Ovary (tissue), 9 donors: ENCODE data around the gene CACFD1. TPM values are rescaled to one million over a fixed set of nuclear protein-coding genes. Genes with fewer than 3 reads are reported as not detected.

Experiments
- DNase-seq, 5 donors: peaks; one replicate each; pipeline ENCODE4 v3.0.0-alpha.2; 2019 to 2020
- H3K27ac ChIP-seq, 2 donors: fragments of 200-600 bp; one replicate each; pipeline versions ENCODE4 v1.5.1 to v1.8.0; 2019 to 2022
- H3K27me3 ChIP-seq: fragments of 200-600 bp; one replicate; pipeline ENCODE4 v1.8.0; 2022
- H3K36me3 ChIP-seq: fragments of 200-600 bp; sonication (generic); one replicate; pipeline ENCODE4 v1.5.1; 2019
- H3K4me1 ChIP-seq: one replicate; pipeline ENCODE4 v1.8.1; 2013; ENCODE audit warnings: mild to moderate bottlenecking, moderate library complexity; ENCODE audit not compliant: insufficient read depth
- H3K4me3 ChIP-seq: fragments of 200-600 bp; sonication (generic); one replicate; pipeline ENCODE4 v1.5.1; 2017
- H3K9me3 ChIP-seq, 2 donors: fragments of 200-600 bp in 1 of 2; sonication (generic) in 1 of 2; one replicate each; pipeline versions ENCODE4 v1.5.1 to v1.8.1; 2013 to 2019; ENCODE audit warnings: mild to moderate bottlenecking in 1 of 2, moderate library complexity in 1 of 2
- CTCF ChIP-seq, 3 donors: fragments of 450-650 bp in 2 of 3; fragments of 200-600 bp in 1 of 3; IDR thresholded peaks; one replicate each; pipeline versions ENCODE4 v1.5.1 to v1.8.0; 2016 to 2022; ENCODE audit warnings: antibody characterized with exemption in 3 of 3, mild to moderate bottlenecking in 1 of 3
- EP300 ChIP-seq: sonication (generic); formaldehyde crosslinking; IDR thresholded peaks from one replicate; pipeline ENCODE4 v1.6.1; 2017; ENCODE audit warnings: antibody characterized with exemption
- POLR2A ChIP-seq: fragments of 450-650 bp; IDR thresholded peaks from one replicate; pipeline ENCODE4 v1.6.1; 2017; ENCODE audit warnings: antibody characterized with exemption, mild to moderate bottlenecking, moderate library complexity
- WGBS, 3 donors: extraction: QIAGEN DNeasy Blood & Tissue Kit in 1 of 3; methylation state at CpG; one replicate each; pipeline versions ENCODE4 v1.1.5 to v1.1.7; 2013 to 2017; 5-methylcytosine and 5-hydroxymethylcytosine counted together
- intact Hi-C, 4 donors: fragments of 100-400 bp; cut with DNase I; formaldehyde crosslinking; loops; one replicate each; pipeline versions ENCODE4 v1.11.0 to v1.15.1; 2022 to 2023
- polyA plus RNA-seq, 2 donors: library from polyadenylated mRNA; stranded (reverse); fragments of 200-250 nt in 1 of 2; fragments of 350-450 nt in 1 of 2; fragmentation: Illumina TruSeq in 1 of 2; extraction: RNeasy Lipid Tissue Mini Kit (QIAGEN cat#74804) in 1 of 2; gene quantifications; one replicate each; pipeline ENCODE4 v1.2.3, GENCODE V29; 2013 to 2014
- total RNA-seq, 7 donors: library from RNA; depleted of rRNA in 2 of 7; stranded (reverse); fragments of >200 nt in 2 of 7; fragmentation: NEBNext Ultra II Directional in 3 of 7; extraction: Animal tissue kit (Norgen Biotek cat#: 25700) in 3 of 7; gene quantifications; one replicate each; pipeline versions ENCODE4 v1.1.0 to v1.2.4, GENCODE V29; 2016 to 2023
- donor health status: DM: no; HTN: no; CAD: no; lungs with moderate emphysema.
- donor health status: DM: no; HTN: no; CAD: no.
- donor health status: Bipolar disorder and iron deficiency.
- donor health status: DM: yes; HTN: yes; CAD: no.
- donor health status: DM: no; HTN: no; CAD: no.
- donor health status: DM: yes; HTN: yes; CAD: no.

The CACFD1 gene
- total and polyA plus RNA-seq, 9 donors, result 1.6 to 23.4 (median 16.0) TPM

GRCh38 chr9:133502112-133502511 lies 42.3 kb downstream of the CACFD1 start:
- H3K4me3 ChIP-seq, result no peak overlapping the region
- H3K4me1 ChIP-seq, result peaks cover 15% of the 10 kb centered on the region
- intact Hi-C loops, result no loop called here
- H3K36me3 ChIP-seq, result no peaks in the 10 kb centered on the region
- TF ChIP-seq EP300 (no peak), CTCF (IDR thresholded peaks at IDR 0.05) (no peak), POLR2A (no peak)
- H3K27me3 ChIP-seq, result no peaks in the 10 kb centered on the region
- DNase-seq, result no peak
- H3K9me3 ChIP-seq, result no peaks in the 10 kb centered on the region
- 98 to 100% (median 99%) methylated on average over 1 of the region's 1 CpG for WGBS, 3 donors
- no peak overlapping the region for H3K27ac ChIP-seq

- peak overlapping the region in 1 of 2 donors; percentile 68 for H3K27ac ChIP-seq
- 68 to 77% (median 74%) methylated on average over 13 of the region's 13 CpGs for WGBS, 3 donors
Observed at GRCh38 chr9:133505186-133505830, 45.5 kb downstream of the CACFD1 start.

GRCh38 chr9:133505901-133506652 lies 46.3 kb downstream of the CACFD1 start:
- Histone ChIP-seq H3K4me3 (no peak overlapping the region), H3K4me1 (peaks cover 20% of the 10 kb centered on the region), H3K27me3 (no peaks in the 10 kb centered on the region), H3K9me3 (no peaks in the 10 kb centered on the region), H3K36me3 (no peaks in the 10 kb centered on the region), H3K27ac (peak overlapping the region in 1 of 2 donors; percentile 68)
- TF ChIP-seq EP300, result no peak
- WGBS, 3 donors, result 7 to 18% (median 12%) methylated on average over 16 to 23 of the region's 23 CpGs
- intact Hi-C loops, result no loop called here
- peak; percentile 76 to 88 (median 82) for DNase-seq

More at GRCh38 chr9:133505186-133505830, 45.5 kb downstream of the CACFD1 start:
- H3K4me3 ChIP-seq, result no peak overlapping the region
- H3K36me3 ChIP-seq, result no peaks in the 10 kb centered on the region
- no peaks in the 10 kb centered on the region for H3K27me3 ChIP-seq
- peaks cover 20% of the 10 kb centered on the region for H3K4me1 ChIP-seq
- TF ChIP-seq POLR2A, result no peak
- no peak for TF ChIP-seq CTCF (IDR thresholded peaks at IDR 0.05)
- TF ChIP-seq EP300, result no peak
- no peaks in the 10 kb centered on the region for H3K9me3 ChIP-seq
- intact Hi-C loops, result no loop called here
- peak in 1 of 5 donors; percentile 35 for DNase-seq

GRCh38 chr9:133506653-133507038 lies 46.9 kb downstream of the CACFD1 start:
- DNase-seq, result peak; percentile 67 to 82 (median 80)
- no peak overlapping the region for H3K4me3 ChIP-seq
- H3K27ac ChIP-seq, result peak overlapping the region in 1 of 2 donors; percentile 68
- intact Hi-C loops, result no loop called here
- no peak for TF ChIP-seq POLR2A
- peak in 2 of 3 donors; percentile 36 to 50 for TF ChIP-seq CTCF (IDR thresholded peaks at IDR 0.05)
- no peak for TF ChIP-seq EP300
- 10 to 19% (median 12%) methylated on average over 18 of the region's 18 CpGs for WGBS, 3 donors
- H3K27me3 ChIP-seq, result no peaks in the 10 kb centered on the region
- H3K36me3 ChIP-seq, result no peaks in the 10 kb centered on the region
- no peaks in the 10 kb centered on the region for H3K9me3 ChIP-seq
- H3K4me1 ChIP-seq, result peaks cover 20% of the 10 kb centered on the region
